Measurements from ENCODE around the gene DCN.

GRCh38 chr12:91123236-91123916, 59.2 kb downstream of the DCN start:
- TF ChIP-seq POLR2A (IDR thresholded peaks at IDR 0.05; ENCODE audit: low read length) = no peak
- no peak for TF ChIP-seq GATA1 (IDR thresholded peaks at IDR 0.05; ENCODE audit: low read depth, low read length)
